ENCODE measurements around the gene MORF4L1. TPM values are rescaled to one million over a fixed set of nuclear protein-coding genes. Genes with fewer than 3 reads are reported as not detected.
A peak's percentile ranks its signal among the peaks of the same experiment; 100 is the strongest.

The MORF4L1 gene
- total RNA-seq, 1 donor from 2014 or later = 398 TPM

- TF ChIP-seq, protein P1, sequence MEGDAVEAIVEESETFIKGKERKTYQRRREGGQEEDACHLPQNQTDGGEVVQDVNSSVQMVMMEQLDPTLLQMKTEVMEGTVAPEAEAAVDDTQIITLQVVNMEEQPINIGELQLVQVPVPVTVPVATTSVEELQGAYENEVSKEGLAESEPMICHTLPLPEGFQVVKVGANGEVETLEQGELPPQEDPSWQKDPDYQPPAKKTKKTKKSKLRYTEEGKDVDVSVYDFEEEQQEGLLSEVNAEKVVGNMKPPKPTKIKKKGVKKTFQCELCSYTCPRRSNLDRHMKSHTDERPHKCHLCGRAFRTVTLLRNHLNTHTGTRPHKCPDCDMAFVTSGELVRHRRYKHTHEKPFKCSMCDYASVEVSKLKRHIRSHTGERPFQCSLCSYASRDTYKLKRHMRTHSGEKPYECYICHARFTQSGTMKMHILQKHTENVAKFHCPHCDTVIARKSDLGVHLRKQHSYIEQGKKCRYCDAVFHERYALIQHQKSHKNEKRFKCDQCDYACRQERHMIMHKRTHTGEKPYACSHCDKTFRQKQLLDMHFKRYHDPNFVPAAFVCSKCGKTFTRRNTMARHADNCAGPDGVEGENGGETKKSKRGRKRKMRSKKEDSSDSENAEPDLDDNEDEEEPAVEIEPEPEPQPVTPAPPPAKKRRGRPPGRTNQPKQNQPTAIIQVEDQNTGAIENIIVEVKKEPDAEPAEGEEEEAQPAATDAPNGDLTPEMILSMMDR (IDR thresholded peaks at IDR 0.05; ENCODE audit: insufficient read depth, low read depth, low read length) = no peak
- TF ChIP-seq EZH2 (IDR thresholded peaks at IDR 0.05; ENCODE audit: insufficient read depth, low read length) = no peak
- Mint-ChIP-seq H3K4me1 (ENCODE audit: low read depth, unreplicated experiment) (peaks cover 5% of the 10 kb centered on the region), H3K4me3 (ENCODE audit: unreplicated experiment) (peak overlapping the region; percentile 6), H3K9me3 (ENCODE audit: unreplicated experiment) (no peaks in the 10 kb centered on the region), H3K36me3 (ENCODE audit: low read depth, unreplicated experiment) (peaks cover under 1% of the 10 kb centered on the region), H3K27me3 (ENCODE audit: low read depth, unreplicated experiment) (peaks cover 26% of the 10 kb centered on the region), H3K27ac (ENCODE audit: unreplicated experiment) (no peak overlapping the region)
- no peaks in the 10 kb centered on the region for H3K36me3 ChIP-seq (ENCODE audit: insufficient read depth, low read length)
- peaks cover 5% of the 10 kb centered on the region for H4K20me1 ChIP-seq (ENCODE audit: insufficient read depth, low read length)
- no peak overlapping the region for H3K9ac ChIP-seq (ENCODE audit: low read length)
- H3K4me2 ChIP-seq (ENCODE audit: low read length) = no peak overlapping the region
- no peak overlapping the region for H2AFZ ChIP-seq (ENCODE audit: low read depth, low read length)
- H3K4me1 ChIP-seq (ENCODE audit: insufficient read depth, low read length) = peaks cover 11% of the 10 kb centered on the region
- H3K27me3 ChIP-seq (ENCODE audit: insufficient read depth, low read length) = no peaks in the 10 kb centered on the region
- DNase-seq (ENCODE audit: low read depth) = peak; percentile 22
- no peak for FAIRE-seq
- H3K9me3 ChIP-seq (ENCODE audit: insufficient read depth, low read depth, low read length) = no peaks in the 10 kb centered on the region
- no peaks in the 10 kb centered on the region for H3K79me2 ChIP-seq (ENCODE audit: insufficient read depth, low read length)
- H3K27ac ChIP-seq (ENCODE audit: low read depth, low read length) = no peak overlapping the region
- H3K4me3 ChIP-seq (ENCODE audit: insufficient read depth, low read depth, low read length) = no peak overlapping the region
These were observed 61.3 kb downstream of the MORF4L1 start for GRCh38 chr15:78933823-78934654.

DNA sequence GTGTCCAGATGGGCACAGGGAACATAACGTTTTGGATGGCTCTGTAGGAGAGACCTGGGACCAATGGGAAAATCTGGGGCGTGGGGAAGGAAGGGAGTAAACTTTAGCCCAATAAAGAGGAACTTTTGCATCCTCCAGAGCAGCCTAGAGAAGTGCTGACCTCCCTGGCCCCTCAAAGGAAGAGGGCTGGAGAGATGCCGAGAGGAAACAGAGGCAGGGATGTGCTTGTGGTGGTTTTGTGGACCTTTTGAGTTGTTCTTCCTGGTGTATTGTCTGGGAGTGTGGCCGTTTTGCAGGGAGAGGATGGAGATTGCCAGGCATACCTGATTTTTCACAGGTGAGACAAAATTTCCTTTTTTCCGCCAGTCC lies 61.9 kb downstream of the MORF4L1 start:
- H3K9ac ChIP-seq (ENCODE audit: low read length) = no peak overlapping the region
- no peak overlapping the region for H3K27ac ChIP-seq (ENCODE audit: low read depth, low read length)
- H3K36me3 ChIP-seq (ENCODE audit: insufficient read depth, low read length) = no peaks in the 10 kb centered on the region
- peaks cover 5% of the 10 kb centered on the region for H3K4me1 Mint-ChIP-seq (ENCODE audit: low read depth, unreplicated experiment)
- peaks cover 26% of the 10 kb centered on the region for H3K27me3 Mint-ChIP-seq (ENCODE audit: low read depth, unreplicated experiment)
- H3K9me3 ChIP-seq (ENCODE audit: insufficient read depth, low read depth, low read length) = no peaks in the 10 kb centered on the region
- no peak overlapping the region for H3K27ac Mint-ChIP-seq (ENCODE audit: unreplicated experiment)
- H3K4me3 ChIP-seq (ENCODE audit: insufficient read depth, low read depth, low read length) = no peak overlapping the region
- H3K79me2 ChIP-seq (ENCODE audit: insufficient read depth, low read length) = no peaks in the 10 kb centered on the region
- H3K4me3 Mint-ChIP-seq (ENCODE audit: unreplicated experiment) = peak overlapping the region; percentile 6
- no peaks in the 10 kb centered on the region for H3K27me3 ChIP-seq (ENCODE audit: insufficient read depth, low read length)
- TF ChIP-seq, protein P1 (IDR thresholded peaks at IDR 0.05; ENCODE audit: insufficient read depth, low read depth, low read length) = no peak
- TF ChIP-seq EZH2 (IDR thresholded peaks at IDR 0.05; ENCODE audit: insufficient read depth, low read length) = no peak
- no peak overlapping the region for H2AFZ ChIP-seq (ENCODE audit: low read depth, low read length)
- no peak overlapping the region for H3K4me2 ChIP-seq (ENCODE audit: low read length)
- peaks cover 5% of the 10 kb centered on the region for H4K20me1 ChIP-seq (ENCODE audit: insufficient read depth, low read length)
- DNase-seq (ENCODE audit: low read depth) = no peak
- H3K4me1 ChIP-seq (ENCODE audit: insufficient read depth, low read length) = peaks cover 11% of the 10 kb centered on the region
- H3K9me3 Mint-ChIP-seq (ENCODE audit: unreplicated experiment) = no peaks in the 10 kb centered on the region
- no peak for FAIRE-seq
- H3K36me3 Mint-ChIP-seq (ENCODE audit: low read depth, unreplicated experiment) = no peaks in the 10 kb centered on the region

DNA sequence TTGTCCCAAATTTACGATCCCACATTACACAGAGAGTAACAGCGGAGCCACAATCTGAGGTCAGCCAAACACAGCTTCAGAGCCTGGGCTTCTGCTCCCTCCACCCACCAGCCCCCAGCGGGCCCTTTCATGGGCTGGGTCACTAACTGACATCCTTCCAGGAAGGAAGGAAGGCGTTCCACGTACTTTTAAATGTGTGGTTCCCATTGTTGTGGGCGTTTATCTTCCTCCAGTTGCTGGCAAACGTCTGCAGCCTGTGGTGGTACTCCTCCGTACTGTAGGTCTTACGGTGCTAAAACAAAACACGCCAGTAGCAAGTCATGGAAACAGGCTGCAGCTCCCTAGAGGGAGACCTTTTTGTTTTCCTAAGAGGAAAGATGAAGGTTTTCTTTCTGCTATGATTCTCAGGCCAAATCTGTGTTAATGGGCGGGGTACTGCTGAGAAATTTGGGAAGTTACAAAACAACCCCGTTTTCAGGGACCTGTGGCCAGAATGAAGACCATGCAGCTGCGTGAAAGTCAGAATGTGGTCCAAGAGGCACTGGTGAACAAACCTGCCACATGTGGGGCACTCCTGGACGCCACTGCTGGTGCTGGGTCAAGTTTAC lies 64.5 kb downstream of the MORF4L1 start:
- TF ChIP-seq EZH2 (IDR thresholded peaks at IDR 0.05; ENCODE audit: insufficient read depth, low read length) = no peak
- TF ChIP-seq, protein P1 (IDR thresholded peaks at IDR 0.05; ENCODE audit: insufficient read depth, low read depth, low read length) = no peak
- Histone ChIP-seq H3K27ac (ENCODE audit: low read depth, low read length) (no peak overlapping the region), H3K27me3 (ENCODE audit: insufficient read depth, low read length) (no peaks in the 10 kb centered on the region), H3K9ac (ENCODE audit: low read length) (no peak overlapping the region), H3K4me2 (ENCODE audit: low read length) (no peak overlapping the region), H4K20me1 (ENCODE audit: insufficient read depth, low read length) (no peaks in the 10 kb centered on the region), H3K36me3 (ENCODE audit: insufficient read depth, low read length) (no peaks in the 10 kb centered on the region), H2AFZ (ENCODE audit: low read depth, low read length) (no peak overlapping the region), H3K79me2 (ENCODE audit: insufficient read depth, low read length) (no peaks in the 10 kb centered on the region), H3K4me3 (ENCODE audit: insufficient read depth, low read depth, low read length) (no peak overlapping the region), H3K4me1 (ENCODE audit: insufficient read depth, low read length) (no peaks in the 10 kb centered on the region), H3K9me3 (ENCODE audit: insufficient read depth, low read depth, low read length) (no peaks in the 10 kb centered on the region)
- no peak for DNase-seq (ENCODE audit: low read depth)
- no peak overlapping the region for H3K4me3 Mint-ChIP-seq (ENCODE audit: unreplicated experiment)
- H3K9me3 Mint-ChIP-seq (ENCODE audit: unreplicated experiment) = no peaks in the 10 kb centered on the region
- H3K4me1 Mint-ChIP-seq (ENCODE audit: low read depth, unreplicated experiment) = no peaks in the 10 kb centered on the region
- no peak overlapping the region for H3K27ac Mint-ChIP-seq (ENCODE audit: unreplicated experiment)
- H3K27me3 Mint-ChIP-seq (ENCODE audit: low read depth, unreplicated experiment) = peaks cover 21% of the 10 kb centered on the region
- FAIRE-seq = no peak
- no peaks in the 10 kb centered on the region for H3K36me3 Mint-ChIP-seq (ENCODE audit: low read depth, unreplicated experiment)
